ENCODE data around the gene PSMD1. TPM values are rescaled to one million over a fixed set of nuclear protein-coding genes. Genes with fewer than 3 reads are reported as not detected.

The PSMD1 gene
- total and polyA plus RNA-seq, 2 experiments from 2014 or later = 148 to 177 TPM

DNA sequence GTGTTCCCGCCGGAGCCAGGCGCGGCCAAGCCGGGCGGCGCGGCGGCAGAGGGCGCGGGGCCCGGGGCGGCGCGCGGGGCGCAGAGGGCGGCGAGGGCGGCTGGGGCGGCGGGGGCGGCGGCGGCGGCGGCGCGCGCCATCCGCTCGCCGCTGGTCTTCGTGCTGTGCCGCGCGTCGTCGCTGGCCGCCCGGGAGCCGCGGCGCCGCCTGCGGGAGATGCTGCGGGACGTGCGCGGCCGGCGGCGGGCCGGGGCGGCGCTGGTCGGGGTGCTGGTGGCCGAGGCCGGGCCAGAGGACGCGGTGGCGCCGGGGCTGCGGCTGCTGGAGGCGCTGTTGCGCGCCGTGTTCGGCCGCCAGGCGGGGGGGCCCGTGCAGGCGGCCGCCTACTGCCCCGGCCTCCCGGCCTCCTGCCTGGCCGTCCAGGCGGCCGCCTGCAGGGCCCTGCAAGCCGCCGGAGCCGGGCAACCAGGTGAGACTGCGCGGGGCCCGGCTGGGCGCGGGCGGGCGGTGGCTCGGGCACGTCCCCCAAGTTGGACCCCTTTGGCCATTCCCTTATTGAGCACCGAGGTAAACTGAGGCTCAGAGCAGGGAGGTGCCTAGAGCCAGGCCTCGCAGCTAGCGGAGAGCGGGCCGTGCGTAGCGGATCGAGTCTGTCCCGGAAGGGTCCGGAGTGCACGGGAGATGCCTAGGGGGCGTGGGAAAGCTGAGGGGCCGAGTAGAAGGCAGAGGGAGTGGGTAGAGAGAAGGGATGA is 18.8 kb upstream of the PSMD1 start:
- peak overlapping the region; percentile 96; the same call in 1 of the 2 replicates for H2AFZ ChIP-seq
- H3K4me2 ChIP-seq = peak overlapping the region; percentile 92
- no peak overlapping the region for H3K27ac ChIP-seq (ENCODE audit: low read depth)
- H3F3A ChIP-seq (replicated peaks; ENCODE audit: low read depth) = 0 out of 2 replicates have a peak, but pooled peaks cover 3% of the 10 kb centered on the region
- Mint-ChIP-seq H3K27ac (no peak overlapping the region), H3K9me3 (no peaks in the 10 kb centered on the region), H3K4me1 (peaks cover 6% of the 10 kb centered on the region), H3K27me3 (ENCODE audit: insufficient read depth, low read depth, poor library complexity) (peaks cover 34% of the 10 kb centered on the region), H3K36me3 (ENCODE audit: low read depth) (no peaks in the 10 kb centered on the region; the same call in 2 of the 3 replicates), H3K4me3 (peak overlapping the region; percentile 74)
- no peaks in the 10 kb centered on the region for H3K79me2 ChIP-seq (replicated peaks; ENCODE audit: insufficient read depth)
- H3K4me1 ChIP-seq (ENCODE audit: insufficient read depth) = no peaks in the 10 kb centered on the region
- no peaks in the 10 kb centered on the region for H4K20me1 ChIP-seq (replicated peaks; ENCODE audit: insufficient read depth)
- H3K9me2 ChIP-seq (ENCODE audit: insufficient read depth) = no peaks in the 10 kb centered on the region
- peaks cover 66% of the 10 kb centered on the region for H3K27me3 ChIP-seq (ENCODE audit: insufficient read depth)
- TF ChIP-seq EZH2phosphoT487 (IDR thresholded peaks at IDR 0.05; ENCODE audit: unreplicated experiment) (peak; percentile 63), JUNB (IDR thresholded peaks at IDR 0.05; ENCODE audit: unreplicated experiment) (no peak), CREB1 (CRISPR knock-in tag; IDR thresholded peaks at IDR 0.05; ENCODE audit: low read depth) (no peak), ZNF114 (CRISPR knock-in tag; IDR thresholded peaks at IDR 0.05) (no peak), ZNF331 (CRISPR knock-in tag; IDR thresholded peaks at IDR 0.05; ENCODE audit: low read depth) (no peak), STAT1 (IDR thresholded peaks at IDR 0.05; ENCODE audit: unreplicated experiment) (no peak), NANOG (IDR thresholded peaks at IDR 0.05; ENCODE audit: borderline replicate concordance) (no peak), EZH2 (IDR thresholded peaks at IDR 0.05; ENCODE audit: low read depth, unreplicated experiment) (peak; percentile 79), POLR2AphosphoS5 (IDR thresholded peaks at IDR 0.05; ENCODE audit: low read depth) (no peak)
- TF ChIP-seq, protein P1, sequence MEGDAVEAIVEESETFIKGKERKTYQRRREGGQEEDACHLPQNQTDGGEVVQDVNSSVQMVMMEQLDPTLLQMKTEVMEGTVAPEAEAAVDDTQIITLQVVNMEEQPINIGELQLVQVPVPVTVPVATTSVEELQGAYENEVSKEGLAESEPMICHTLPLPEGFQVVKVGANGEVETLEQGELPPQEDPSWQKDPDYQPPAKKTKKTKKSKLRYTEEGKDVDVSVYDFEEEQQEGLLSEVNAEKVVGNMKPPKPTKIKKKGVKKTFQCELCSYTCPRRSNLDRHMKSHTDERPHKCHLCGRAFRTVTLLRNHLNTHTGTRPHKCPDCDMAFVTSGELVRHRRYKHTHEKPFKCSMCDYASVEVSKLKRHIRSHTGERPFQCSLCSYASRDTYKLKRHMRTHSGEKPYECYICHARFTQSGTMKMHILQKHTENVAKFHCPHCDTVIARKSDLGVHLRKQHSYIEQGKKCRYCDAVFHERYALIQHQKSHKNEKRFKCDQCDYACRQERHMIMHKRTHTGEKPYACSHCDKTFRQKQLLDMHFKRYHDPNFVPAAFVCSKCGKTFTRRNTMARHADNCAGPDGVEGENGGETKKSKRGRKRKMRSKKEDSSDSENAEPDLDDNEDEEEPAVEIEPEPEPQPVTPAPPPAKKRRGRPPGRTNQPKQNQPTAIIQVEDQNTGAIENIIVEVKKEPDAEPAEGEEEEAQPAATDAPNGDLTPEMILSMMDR (conservative IDR thresholded peaks at IDR 0.05; ENCODE audit: low read depth in 2 of 2) = no peak; a peak in 1 of 4 replicates
- TF ChIP-seq, protein P2, sequence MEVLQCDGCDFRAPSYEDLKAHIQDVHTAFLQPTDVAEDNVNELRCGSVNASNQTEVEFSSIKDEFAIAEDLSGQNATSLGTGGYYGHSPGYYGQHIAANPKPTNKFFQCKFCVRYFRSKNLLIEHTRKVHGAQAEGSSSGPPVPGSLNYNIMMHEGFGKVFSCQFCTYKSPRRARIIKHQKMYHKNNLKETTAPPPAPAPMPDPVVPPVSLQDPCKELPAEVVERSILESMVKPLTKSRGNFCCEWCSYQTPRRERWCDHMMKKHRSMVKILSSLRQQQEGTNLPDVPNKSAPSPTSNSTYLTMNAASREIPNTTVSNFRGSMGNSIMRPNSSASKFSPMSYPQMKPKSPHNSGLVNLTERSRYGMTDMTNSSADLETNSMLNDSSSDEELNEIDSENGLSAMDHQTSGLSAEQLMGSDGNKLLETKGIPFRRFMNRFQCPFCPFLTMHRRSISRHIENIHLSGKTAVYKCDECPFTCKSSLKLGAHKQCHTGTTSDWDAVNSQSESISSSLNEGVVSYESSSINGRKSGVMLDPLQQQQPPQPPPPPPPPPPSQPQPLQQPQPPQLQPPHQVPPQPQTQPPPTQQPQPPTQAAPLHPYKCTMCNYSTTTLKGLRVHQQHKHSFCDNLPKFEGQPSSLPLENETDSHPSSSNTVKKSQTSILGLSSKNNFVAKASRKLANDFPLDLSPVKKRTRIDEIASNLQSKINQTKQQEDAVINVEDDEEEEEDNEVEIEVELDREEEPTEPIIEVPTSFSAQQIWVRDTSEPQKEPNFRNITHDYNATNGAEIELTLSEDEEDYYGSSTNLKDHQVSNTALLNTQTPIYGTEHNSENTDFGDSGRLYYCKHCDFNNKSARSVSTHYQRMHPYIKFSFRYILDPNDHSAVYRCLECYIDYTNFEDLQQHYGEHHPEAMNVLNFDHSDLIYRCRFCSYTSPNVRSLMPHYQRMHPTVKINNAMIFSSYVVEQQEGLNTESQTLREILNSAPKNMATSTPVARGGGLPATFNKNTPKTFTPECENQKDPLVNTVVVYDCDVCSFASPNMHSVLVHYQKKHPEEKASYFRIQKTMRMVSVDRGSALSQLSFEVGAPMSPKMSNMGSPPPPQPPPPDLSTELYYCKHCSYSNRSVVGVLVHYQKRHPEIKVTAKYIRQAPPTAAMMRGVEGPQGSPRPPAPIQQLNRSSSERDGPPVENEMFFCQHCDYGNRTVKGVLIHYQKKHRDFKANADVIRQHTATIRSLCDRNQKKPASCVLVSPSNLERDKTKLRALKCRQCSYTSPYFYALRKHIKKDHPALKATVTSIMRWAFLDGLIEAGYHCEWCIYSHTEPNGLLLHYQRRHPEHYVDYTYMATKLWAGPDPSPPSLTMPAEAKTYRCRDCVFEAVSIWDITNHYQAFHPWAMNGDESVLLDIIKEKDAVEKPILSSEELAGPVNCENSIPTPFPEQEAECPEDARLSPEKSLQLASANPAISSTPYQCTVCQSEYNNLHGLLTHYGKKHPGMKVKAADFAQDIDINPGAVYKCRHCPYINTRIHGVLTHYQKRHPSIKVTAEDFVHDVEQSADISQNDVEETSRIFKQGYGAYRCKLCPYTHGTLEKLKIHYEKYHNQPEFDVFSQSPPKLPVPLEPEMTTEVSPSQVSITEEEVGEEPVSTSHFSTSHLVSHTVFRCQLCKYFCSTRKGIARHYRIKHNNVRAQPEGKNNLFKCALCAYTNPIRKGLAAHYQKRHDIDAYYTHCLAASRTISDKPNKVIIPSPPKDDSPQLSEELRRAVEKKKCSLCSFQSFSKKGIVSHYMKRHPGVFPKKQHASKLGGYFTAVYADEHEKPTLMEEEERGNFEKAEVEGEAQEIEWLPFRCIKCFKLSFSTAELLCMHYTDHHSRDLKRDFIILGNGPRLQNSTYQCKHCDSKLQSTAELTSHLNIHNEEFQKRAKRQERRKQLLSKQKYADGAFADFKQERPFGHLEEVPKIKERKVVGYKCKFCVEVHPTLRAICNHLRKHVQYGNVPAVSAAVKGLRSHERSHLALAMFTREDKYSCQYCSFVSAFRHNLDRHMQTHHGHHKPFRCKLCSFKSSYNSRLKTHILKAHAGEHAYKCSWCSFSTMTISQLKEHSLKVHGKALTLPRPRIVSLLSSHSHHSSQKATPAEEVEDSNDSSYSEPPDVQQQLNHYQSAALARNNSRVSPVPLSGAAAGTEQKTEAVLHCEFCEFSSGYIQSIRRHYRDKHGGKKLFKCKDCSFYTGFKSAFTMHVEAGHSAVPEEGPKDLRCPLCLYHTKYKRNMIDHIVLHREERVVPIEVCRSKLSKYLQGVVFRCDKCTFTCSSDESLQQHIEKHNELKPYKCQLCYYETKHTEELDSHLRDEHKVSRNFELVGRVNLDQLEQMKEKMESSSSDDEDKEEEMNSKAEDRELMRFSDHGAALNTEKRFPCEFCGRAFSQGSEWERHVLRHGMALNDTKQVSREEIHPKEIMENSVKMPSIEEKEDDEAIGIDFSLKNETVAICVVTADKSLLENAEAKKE (CRISPR knock-in tag; IDR thresholded peaks at IDR 0.05) = no peak
- TF ChIP-seq, protein P3, sequence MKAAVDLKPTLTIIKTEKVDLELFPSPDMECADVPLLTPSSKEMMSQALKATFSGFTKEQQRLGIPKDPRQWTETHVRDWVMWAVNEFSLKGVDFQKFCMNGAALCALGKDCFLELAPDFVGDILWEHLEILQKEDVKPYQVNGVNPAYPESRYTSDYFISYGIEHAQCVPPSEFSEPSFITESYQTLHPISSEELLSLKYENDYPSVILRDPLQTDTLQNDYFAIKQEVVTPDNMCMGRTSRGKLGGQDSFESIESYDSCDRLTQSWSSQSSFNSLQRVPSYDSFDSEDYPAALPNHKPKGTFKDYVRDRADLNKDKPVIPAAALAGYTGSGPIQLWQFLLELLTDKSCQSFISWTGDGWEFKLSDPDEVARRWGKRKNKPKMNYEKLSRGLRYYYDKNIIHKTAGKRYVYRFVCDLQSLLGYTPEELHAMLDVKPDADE (IDR thresholded peaks at IDR 0.05) = no peak
- TF ChIP-seq, protein P4, sequence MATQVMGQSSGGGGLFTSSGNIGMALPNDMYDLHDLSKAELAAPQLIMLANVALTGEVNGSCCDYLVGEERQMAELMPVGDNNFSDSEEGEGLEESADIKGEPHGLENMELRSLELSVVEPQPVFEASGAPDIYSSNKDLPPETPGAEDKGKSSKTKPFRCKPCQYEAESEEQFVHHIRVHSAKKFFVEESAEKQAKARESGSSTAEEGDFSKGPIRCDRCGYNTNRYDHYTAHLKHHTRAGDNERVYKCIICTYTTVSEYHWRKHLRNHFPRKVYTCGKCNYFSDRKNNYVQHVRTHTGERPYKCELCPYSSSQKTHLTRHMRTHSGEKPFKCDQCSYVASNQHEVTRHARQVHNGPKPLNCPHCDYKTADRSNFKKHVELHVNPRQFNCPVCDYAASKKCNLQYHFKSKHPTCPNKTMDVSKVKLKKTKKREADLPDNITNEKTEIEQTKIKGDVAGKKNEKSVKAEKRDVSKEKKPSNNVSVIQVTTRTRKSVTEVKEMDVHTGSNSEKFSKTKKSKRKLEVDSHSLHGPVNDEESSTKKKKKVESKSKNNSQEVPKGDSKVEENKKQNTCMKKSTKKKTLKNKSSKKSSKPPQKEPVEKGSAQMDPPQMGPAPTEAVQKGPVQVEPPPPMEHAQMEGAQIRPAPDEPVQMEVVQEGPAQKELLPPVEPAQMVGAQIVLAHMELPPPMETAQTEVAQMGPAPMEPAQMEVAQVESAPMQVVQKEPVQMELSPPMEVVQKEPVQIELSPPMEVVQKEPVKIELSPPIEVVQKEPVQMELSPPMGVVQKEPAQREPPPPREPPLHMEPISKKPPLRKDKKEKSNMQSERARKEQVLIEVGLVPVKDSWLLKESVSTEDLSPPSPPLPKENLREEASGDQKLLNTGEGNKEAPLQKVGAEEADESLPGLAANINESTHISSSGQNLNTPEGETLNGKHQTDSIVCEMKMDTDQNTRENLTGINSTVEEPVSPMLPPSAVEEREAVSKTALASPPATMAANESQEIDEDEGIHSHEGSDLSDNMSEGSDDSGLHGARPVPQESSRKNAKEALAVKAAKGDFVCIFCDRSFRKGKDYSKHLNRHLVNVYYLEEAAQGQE (IDR thresholded peaks at IDR 0.05; ENCODE audit: unreplicated experiment) = no peak
- H3K36me3 ChIP-seq (ENCODE audit: insufficient read depth) = no peaks in the 10 kb centered on the region
- peak overlapping the region; percentile 77 for H3K4me3 ChIP-seq
- ATAC-seq (peak; percentile 53), DNase-seq (ENCODE audit: low spot score) (peak; percentile 26)

Data from GM23338 (cell line).